HL-60 (cell line): Measurements from ENCODE around the gene DHX30.

Experiments
- TF ChIP-seq, protein P1 (sequence below): IDR thresholded peaks from one replicate; pipeline ENCODE4 v1.5.1; 2011; ENCODE audit warnings: low read length, control low read depth, inconsistent platforms; ENCODE audit not compliant: insufficient read depth
- TF ChIP-seq, protein P2 (sequence below): IDR thresholded peaks from 2 replicates; pipeline ENCODE4 v1.6.1; 2012; ENCODE audit warnings: low read depth; ENCODE audit not compliant: insufficient replicate concordance

DNA sequence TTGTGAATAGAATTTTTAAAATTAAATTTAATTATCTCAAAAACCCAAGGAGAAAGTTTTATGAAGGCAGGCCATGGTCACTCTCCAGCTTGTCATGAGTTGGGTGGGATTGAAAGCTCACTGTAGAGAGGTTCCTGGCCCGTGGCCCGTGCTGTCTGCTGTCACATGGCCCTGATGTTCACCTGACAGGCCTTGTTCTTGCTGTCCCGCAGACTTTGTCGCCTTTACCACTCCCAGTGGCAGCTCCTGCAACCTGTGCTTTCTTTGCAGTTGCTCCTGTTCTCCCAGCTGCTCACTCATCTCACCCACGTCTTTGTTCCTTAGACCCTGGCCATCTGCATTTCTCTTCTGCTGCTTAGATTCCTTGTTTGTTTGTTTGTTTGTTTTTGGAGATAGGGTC lies 35.6 kb downstream of the DHX30 start:
- TF ChIP-seq, protein P1, sequence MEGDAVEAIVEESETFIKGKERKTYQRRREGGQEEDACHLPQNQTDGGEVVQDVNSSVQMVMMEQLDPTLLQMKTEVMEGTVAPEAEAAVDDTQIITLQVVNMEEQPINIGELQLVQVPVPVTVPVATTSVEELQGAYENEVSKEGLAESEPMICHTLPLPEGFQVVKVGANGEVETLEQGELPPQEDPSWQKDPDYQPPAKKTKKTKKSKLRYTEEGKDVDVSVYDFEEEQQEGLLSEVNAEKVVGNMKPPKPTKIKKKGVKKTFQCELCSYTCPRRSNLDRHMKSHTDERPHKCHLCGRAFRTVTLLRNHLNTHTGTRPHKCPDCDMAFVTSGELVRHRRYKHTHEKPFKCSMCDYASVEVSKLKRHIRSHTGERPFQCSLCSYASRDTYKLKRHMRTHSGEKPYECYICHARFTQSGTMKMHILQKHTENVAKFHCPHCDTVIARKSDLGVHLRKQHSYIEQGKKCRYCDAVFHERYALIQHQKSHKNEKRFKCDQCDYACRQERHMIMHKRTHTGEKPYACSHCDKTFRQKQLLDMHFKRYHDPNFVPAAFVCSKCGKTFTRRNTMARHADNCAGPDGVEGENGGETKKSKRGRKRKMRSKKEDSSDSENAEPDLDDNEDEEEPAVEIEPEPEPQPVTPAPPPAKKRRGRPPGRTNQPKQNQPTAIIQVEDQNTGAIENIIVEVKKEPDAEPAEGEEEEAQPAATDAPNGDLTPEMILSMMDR, result no peak
- TF ChIP-seq, protein P2, sequence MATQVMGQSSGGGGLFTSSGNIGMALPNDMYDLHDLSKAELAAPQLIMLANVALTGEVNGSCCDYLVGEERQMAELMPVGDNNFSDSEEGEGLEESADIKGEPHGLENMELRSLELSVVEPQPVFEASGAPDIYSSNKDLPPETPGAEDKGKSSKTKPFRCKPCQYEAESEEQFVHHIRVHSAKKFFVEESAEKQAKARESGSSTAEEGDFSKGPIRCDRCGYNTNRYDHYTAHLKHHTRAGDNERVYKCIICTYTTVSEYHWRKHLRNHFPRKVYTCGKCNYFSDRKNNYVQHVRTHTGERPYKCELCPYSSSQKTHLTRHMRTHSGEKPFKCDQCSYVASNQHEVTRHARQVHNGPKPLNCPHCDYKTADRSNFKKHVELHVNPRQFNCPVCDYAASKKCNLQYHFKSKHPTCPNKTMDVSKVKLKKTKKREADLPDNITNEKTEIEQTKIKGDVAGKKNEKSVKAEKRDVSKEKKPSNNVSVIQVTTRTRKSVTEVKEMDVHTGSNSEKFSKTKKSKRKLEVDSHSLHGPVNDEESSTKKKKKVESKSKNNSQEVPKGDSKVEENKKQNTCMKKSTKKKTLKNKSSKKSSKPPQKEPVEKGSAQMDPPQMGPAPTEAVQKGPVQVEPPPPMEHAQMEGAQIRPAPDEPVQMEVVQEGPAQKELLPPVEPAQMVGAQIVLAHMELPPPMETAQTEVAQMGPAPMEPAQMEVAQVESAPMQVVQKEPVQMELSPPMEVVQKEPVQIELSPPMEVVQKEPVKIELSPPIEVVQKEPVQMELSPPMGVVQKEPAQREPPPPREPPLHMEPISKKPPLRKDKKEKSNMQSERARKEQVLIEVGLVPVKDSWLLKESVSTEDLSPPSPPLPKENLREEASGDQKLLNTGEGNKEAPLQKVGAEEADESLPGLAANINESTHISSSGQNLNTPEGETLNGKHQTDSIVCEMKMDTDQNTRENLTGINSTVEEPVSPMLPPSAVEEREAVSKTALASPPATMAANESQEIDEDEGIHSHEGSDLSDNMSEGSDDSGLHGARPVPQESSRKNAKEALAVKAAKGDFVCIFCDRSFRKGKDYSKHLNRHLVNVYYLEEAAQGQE, result no peak
